ENCODE measurements around the gene FBXL20.

DNA sequence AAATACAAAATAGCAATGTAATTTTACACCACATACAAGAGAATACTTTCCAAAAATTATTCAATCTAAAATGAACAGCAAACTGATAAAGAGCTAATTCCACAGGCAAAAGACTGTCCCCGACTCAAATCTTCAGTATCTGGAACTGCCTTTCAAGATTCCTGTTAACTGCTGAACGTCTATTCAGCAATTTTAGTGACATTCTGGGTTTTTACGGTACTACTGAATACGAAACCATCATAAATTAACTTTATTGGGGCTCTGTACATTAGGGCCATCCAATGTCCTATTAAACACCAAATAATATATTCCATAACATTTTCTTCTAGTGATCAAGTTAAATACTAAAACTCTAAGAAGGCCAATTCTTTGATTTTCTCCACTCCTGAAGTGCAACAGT is 1.6 kb downstream of the FBXL20 start:
- TF ChIP-seq ZNF121 (CRISPR knock-in tag; IDR thresholded peaks at IDR 0.05) (no peak), NR2C2 (CRISPR knock-in tag; IDR thresholded peaks at IDR 0.05) (no peak), JUN (CRISPR knock-in tag; IDR thresholded peaks at IDR 0.05) (no peak)
- TF ChIP-seq, protein P1, sequence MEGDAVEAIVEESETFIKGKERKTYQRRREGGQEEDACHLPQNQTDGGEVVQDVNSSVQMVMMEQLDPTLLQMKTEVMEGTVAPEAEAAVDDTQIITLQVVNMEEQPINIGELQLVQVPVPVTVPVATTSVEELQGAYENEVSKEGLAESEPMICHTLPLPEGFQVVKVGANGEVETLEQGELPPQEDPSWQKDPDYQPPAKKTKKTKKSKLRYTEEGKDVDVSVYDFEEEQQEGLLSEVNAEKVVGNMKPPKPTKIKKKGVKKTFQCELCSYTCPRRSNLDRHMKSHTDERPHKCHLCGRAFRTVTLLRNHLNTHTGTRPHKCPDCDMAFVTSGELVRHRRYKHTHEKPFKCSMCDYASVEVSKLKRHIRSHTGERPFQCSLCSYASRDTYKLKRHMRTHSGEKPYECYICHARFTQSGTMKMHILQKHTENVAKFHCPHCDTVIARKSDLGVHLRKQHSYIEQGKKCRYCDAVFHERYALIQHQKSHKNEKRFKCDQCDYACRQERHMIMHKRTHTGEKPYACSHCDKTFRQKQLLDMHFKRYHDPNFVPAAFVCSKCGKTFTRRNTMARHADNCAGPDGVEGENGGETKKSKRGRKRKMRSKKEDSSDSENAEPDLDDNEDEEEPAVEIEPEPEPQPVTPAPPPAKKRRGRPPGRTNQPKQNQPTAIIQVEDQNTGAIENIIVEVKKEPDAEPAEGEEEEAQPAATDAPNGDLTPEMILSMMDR (IDR thresholded peaks at IDR 0.05): no peak

Data from WTC11 (cell line).